DND-41 (cell line): ENCODE data around the gene LRRC4B.

Source experiments
- ATAC-seq: fragments of 200-7000 bp; cut with Tn5 transposase; 3 replicates; pipeline ENCODE4 v1.9.1; 2021; ENCODE audit warnings: low read depth; ENCODE audit not compliant: insufficient read depth
- DNase-seq: peaks from one replicate; pipeline ENCODE4 v3.0.0-alpha.2; 2020
- H2AFZ ChIP-seq: 2 replicates; pipeline ENCODE4 v1.6.0; 2012; ENCODE audit warnings: low read depth, low read length
- H3K27ac ChIP-seq: 2 replicates; pipeline ENCODE4 v1.5.1; 2012; ENCODE audit warnings: low read length, inconsistent platforms
- H3K27me3 ChIP-seq: fragments of 200-600 bp; sonication (generic); 2 replicates; pipeline ENCODE4 v1.6.0; 2012; ENCODE audit warnings: low read length, mild to moderate bottlenecking, inconsistent platforms; ENCODE audit not compliant: insufficient read depth, poor library complexity
- H3K36me3 ChIP-seq: 2 replicates; pipeline ENCODE4 v1.5.1; 2012; ENCODE audit warnings: low read length, inconsistent platforms; ENCODE audit not compliant: insufficient read depth
- H3K4me1 ChIP-seq: 2 replicates; pipeline ENCODE4 v1.5.1; 2012; ENCODE audit warnings: mild to moderate bottlenecking, low read length; ENCODE audit not compliant: insufficient read depth
- H3K4me2 ChIP-seq: 2 replicates; pipeline ENCODE4 v1.6.0; 2012; ENCODE audit warnings: mild to moderate bottlenecking, moderate library complexity, low read length, inconsistent platforms; ENCODE audit not compliant: insufficient read depth
- H3K4me3 ChIP-seq, 2 experiments: fragments of 200-600 bp in 1 of 2; shearing (Covaris generic) in 1 of 2; 2 replicates each; pipeline ENCODE4 v1.5.1; 2012 to 2016; ENCODE audit warnings: inconsistent platforms in 2 of 2, low read length in 2 of 2, mild to moderate bottlenecking in 2 of 2, low read depth in 1 of 2, moderate library complexity in 1 of 2
- H3K79me2 ChIP-seq: 2 replicates; pipeline ENCODE4 v1.6.0; 2012; ENCODE audit warnings: low read length, inconsistent platforms; ENCODE audit not compliant: insufficient read depth
- H3K9ac ChIP-seq: 2 replicates; pipeline ENCODE4 v1.6.0; 2012; ENCODE audit warnings: low read depth, mild to moderate bottlenecking, inconsistent platforms, low read length, moderate library complexity
- H3K9me3 ChIP-seq: 2 replicates; pipeline ENCODE4 v1.5.1; 2012; ENCODE audit warnings: low read length, moderate library complexity, mild to moderate bottlenecking, inconsistent platforms; ENCODE audit not compliant: insufficient read depth, severe bottlenecking
- H4K20me1 ChIP-seq: 2 replicates; pipeline ENCODE4 v1.6.0; 2012; ENCODE audit warnings: low read length; ENCODE audit not compliant: insufficient read depth
- EZH2 ChIP-seq: IDR thresholded peaks from 3 replicates; pipeline ENCODE4 v1.6.1; 2012; ENCODE audit warnings: borderline replicate concordance, low read depth, mild to moderate bottlenecking, moderate library complexity, low read length, inconsistent platforms; ENCODE audit not compliant: severe bottlenecking
- TF ChIP-seq, protein P1 (sequence below): IDR thresholded peaks from 2 replicates; pipeline ENCODE4 v1.5.1; 2012; ENCODE audit warnings: borderline replicate concordance, low read length, moderate library complexity, mild to moderate bottlenecking; ENCODE audit not compliant: poor library complexity, severe bottlenecking; ENCODE audit errors: extremely low read depth

LRRC4B gene

DNA sequence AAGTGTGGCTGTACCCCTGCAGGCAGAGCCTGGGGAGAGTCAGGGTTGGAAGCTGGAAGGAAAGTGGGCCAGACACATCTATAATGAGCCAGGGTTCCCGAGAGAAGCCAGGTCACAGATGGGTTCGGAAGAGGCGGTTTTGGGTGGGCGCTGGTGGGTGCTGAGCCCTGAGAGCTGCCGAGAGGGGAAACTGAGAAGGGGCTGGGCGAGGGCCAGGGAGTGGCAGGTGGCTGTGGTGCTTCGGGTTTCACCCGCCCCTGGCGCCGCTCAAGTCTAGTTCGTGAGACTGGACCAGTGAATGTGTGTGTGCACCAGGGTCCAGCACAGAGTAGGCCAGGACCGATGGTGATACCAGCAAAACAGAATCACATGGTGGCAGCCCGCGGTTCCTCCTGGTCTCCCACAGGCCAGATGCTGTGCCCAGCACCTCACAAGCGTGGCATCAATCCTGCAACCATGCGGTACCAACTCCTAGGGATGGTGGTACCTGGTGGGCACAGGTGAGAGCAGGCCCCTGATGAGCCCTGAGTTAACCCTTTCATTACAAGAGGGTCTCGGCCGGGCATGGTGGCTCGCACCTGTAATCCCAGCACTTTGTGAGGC is 1.8 kb upstream of the LRRC4B start:
- Histone ChIP-seq H3K4me2 (no peak overlapping the region), H3K79me2 (no peaks in the 10 kb centered on the region), H2AFZ (no peak overlapping the region), H3K9me3 (no peaks in the 10 kb centered on the region), H3K9ac (no peak overlapping the region), H4K20me1 (no peaks in the 10 kb centered on the region), H3K4me1 (no peaks in the 10 kb centered on the region), H3K4me3 (no peak overlapping the region), H3K27me3 (no peaks in the 10 kb centered on the region), H3K36me3 (no peaks in the 10 kb centered on the region), H3K27ac (no peak overlapping the region)
- ATAC-seq (no peak), DNase-seq (no peak)
- TF ChIP-seq EZH2: no peak
- TF ChIP-seq, protein P1, sequence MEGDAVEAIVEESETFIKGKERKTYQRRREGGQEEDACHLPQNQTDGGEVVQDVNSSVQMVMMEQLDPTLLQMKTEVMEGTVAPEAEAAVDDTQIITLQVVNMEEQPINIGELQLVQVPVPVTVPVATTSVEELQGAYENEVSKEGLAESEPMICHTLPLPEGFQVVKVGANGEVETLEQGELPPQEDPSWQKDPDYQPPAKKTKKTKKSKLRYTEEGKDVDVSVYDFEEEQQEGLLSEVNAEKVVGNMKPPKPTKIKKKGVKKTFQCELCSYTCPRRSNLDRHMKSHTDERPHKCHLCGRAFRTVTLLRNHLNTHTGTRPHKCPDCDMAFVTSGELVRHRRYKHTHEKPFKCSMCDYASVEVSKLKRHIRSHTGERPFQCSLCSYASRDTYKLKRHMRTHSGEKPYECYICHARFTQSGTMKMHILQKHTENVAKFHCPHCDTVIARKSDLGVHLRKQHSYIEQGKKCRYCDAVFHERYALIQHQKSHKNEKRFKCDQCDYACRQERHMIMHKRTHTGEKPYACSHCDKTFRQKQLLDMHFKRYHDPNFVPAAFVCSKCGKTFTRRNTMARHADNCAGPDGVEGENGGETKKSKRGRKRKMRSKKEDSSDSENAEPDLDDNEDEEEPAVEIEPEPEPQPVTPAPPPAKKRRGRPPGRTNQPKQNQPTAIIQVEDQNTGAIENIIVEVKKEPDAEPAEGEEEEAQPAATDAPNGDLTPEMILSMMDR: no peak

DNA sequence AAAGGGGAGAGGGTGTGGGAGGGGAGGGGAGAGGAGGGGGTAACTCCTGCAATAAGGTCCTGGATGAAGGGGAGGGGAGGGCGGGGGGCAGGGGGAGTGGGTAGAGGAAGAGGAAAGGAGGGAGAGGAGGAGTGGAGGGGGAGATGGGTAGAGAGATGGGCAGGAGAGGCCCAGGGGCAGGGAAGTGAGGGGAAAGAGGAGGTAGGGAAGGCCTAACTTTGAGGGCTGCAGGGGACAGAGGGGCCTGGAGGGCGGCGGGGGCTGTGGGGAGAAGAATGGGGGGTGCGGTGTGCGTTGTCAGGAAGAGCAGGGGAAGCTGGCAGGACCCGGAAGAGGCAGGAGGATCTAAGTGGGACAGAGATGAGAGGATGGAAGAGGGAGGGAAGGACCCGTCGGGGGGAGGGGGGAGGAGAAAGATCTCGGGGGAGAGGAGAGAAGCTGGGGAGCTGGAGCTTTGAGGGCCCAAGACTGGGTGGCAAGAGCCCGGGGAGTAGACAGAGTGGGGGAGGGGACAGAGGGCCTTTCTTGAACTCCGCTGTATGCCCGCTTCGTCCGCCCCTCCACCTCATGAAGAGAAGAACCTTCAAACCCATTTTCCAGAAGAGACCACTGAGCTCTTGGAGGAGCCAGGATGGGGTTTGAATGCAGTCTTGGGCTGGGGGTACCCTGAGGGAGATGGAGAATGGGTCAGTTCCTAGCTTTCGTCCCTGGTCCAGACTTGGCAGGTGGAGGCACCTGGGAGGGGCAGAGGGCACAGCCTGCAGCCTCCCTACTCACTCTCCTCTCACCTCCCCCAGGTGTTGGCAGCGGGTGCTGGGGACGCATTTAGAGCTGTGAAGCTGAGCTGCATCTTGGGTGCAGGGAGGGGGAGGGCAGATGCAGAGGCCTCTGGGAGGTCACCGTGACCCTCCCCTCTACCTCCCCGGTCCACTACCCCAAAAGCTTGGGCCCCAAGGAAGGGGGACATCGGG is 778 bp upstream of the LRRC4B start:
- H3K4me2 ChIP-seq: no peak overlapping the region
- no peaks in the 10 kb centered on the region for H3K9me3 ChIP-seq
- no peak overlapping the region for H3K4me3 ChIP-seq
- H3K4me1 ChIP-seq: no peaks in the 10 kb centered on the region
- H3K9ac ChIP-seq: no peak overlapping the region
- H2AFZ ChIP-seq: no peak overlapping the region
- H3K36me3 ChIP-seq: no peaks in the 10 kb centered on the region
- ATAC-seq: no peak
- no peaks in the 10 kb centered on the region for H4K20me1 ChIP-seq
- DNase-seq: no peak
- H3K27ac ChIP-seq: no peak overlapping the region
- no peak for TF ChIP-seq EZH2
- TF ChIP-seq, protein P1: no peak
- no peaks in the 10 kb centered on the region for H3K27me3 ChIP-seq
- H3K79me2 ChIP-seq: no peaks in the 10 kb centered on the region

DNA sequence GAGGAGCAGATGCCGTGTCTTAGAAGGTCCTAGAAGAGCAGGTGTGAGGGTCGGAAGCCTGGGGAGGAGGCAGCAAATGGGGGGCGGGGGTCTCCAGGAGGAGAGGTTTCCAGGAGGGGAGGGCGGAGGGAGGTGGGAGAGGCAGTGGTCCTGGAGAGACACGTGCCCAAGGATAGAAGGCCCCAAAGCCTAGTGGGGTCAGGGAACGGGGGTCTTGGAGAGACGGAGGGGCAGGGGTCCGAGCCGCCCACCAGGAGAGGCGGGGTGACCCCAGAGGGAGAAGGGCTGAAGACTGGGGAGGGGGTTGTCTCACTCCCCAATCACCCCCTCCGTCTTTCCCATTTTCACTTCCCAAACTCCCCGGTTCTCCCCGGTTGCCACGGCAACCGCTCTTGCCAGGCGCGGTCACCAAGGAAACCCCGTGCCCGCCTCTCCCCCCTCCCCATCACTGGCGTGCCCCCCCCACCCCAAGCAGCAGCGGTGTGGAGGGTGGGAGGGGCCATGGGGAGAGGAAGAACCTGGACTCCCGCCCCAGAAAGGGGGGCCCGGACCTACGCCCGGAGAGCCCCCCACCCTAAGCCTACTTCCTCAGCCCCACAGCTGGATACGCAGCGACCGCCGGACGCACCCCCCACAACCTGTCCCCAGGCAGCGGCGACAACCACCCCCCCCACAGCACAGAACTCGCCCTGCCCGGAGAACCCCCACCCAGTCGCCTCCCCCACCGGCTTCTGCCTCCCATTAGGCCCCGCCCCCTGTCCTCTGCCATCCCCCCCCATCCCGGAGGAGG is 988 bp downstream of the LRRC4B start:
- no peak overlapping the region for H3K9ac ChIP-seq
- H3K4me2 ChIP-seq: no peak overlapping the region
- H3K27ac ChIP-seq: no peak overlapping the region
- ATAC-seq (no peak), DNase-seq (no peak)
- no peaks in the 10 kb centered on the region for H3K4me1 ChIP-seq
- no peaks in the 10 kb centered on the region for H3K9me3 ChIP-seq
- peaks cover 3% of the 10 kb centered on the region for H3K27me3 ChIP-seq
- H3K36me3 ChIP-seq: no peaks in the 10 kb centered on the region
- H3K4me3 ChIP-seq: no peak overlapping the region
- H4K20me1 ChIP-seq: no peaks in the 10 kb centered on the region
- no peak overlapping the region for H2AFZ ChIP-seq
- TF ChIP-seq, protein P1: no peak
- TF ChIP-seq EZH2: no peak
- no peaks in the 10 kb centered on the region for H3K79me2 ChIP-seq
